NCI-H2029 treated with DMSO at 0.1 percent for 48 hours (cell line): ENCODE data around the gene CLEC2B.

Source experiments
- DNase-seq: peaks from one replicate; lab custom pipeline; 2025; lab: John Stamatoyannopoulos, UW

CLEC2B gene

DNA sequence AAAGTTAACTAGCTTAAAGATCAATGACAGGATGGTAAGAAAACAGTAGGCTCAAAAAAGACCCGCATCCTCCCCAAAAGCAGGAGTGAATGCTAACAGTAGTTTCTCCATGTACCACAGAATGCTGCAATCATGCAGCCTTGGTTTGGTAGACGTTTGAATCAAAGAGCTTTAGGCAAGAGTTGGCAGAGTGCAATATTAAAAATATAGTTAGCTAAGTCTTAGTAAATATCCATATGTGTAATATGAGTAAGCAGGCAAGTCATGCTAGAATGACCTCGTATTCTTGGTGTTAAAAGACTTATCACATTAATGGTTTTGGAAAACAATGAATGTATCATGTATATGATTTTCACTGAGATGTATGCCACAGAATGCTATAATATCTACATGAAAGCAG is 60.6 kb downstream of the CLEC2B start:
- DNase-seq, result no peak

DNA sequence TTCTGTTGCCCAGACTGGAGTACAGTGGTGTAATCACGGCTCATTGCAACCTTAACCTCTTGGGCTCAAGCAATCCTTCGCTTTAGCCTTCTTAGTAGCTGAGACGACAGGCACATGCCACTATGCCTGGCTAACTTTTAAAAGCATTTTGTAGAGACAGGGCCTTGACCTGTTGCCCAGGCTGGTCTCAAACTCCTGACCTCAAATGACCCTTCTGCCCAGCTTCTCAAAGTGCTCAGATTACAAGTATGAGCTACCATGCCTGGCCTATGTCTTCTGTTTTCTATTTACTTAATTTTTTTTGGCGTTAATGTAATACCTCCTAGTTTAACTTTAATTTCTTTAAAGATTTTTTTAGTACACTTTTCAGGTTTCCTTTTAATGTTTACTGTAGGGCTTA is 62.4 kb downstream of the CLEC2B start:
- no peak for DNase-seq

DNA sequence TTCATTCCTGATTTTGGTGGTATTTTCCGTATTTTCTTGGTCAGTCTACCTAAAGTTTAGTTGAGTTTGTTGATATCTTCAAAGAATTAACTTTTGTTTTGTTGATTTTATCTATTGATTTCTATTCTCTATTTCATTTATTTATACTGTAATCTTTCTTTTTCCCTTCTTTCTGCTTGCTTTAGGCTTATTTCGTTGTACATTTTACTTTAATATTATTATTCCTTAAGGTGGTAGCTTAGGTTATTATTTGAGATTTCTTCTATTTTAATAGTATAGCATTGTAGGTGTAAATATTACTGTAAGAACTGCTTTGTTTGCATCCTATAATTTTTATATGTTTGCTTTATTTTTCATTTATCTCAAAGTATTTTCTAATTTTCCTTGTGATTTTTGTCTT is 63.3 kb downstream of the CLEC2B start:
- DNase-seq, result no peak
